Mesothelial cell of epicardium (in vitro differentiated cells): ENCODE measurements around the gene HARBI1. TPM values are rescaled to one million over a fixed set of nuclear protein-coding genes. Genes with fewer than 3 reads are reported as not detected.

Experiments
- DNase-seq, 2 experiments: peaks; one replicate each; pipeline ENCODE4 v3.0.0; 2021; ENCODE audit warnings: low spot score in 2 of 2; ENCODE audit not compliant: unreplicated experiment in 2 of 2
- H3K27ac Mint-ChIP-seq: 2 replicates; pipeline ENCODE4 v1.8.0; 2021; ENCODE audit warnings: mixed read lengths
- H3K27me3 Mint-ChIP-seq: 2 replicates; pipeline ENCODE4 v1.8.0; 2021; ENCODE audit warnings: low read depth, mixed read lengths
- H3K36me3 Mint-ChIP-seq: 2 replicates; pipeline ENCODE4 v1.8.0; 2021; ENCODE audit warnings: mixed read lengths
- H3K4me1 Mint-ChIP-seq: 2 replicates; pipeline ENCODE4 v1.8.0; 2021; ENCODE audit warnings: mixed read lengths
- H3K4me3 Mint-ChIP-seq: 2 replicates; pipeline ENCODE4 v1.8.0; 2021; ENCODE audit warnings: mild to moderate bottlenecking, moderate library complexity, mixed read lengths
- H3K9me3 Mint-ChIP-seq: 2 replicates; pipeline ENCODE4 v1.8.0; 2021; ENCODE audit warnings: mixed read lengths
- CTCF ChIP-seq: fragments of 200-600 bp; sonication (generic); IDR thresholded peaks from one replicate; pipeline ENCODE4 v1.5.0; 2021; ENCODE audit warnings: antibody characterized with exemption; ENCODE audit not compliant: unreplicated experiment
- total RNA-seq: library from RNA; stranded (reverse); gene quantifications from 3 replicates; pipeline ENCODE4 v1.2.1, GENCODE V29; 2021

HARBI1 gene
- total RNA-seq, 1 donor from 2014 or later: 6.3 TPM

- Mint-ChIP-seq H3K36me3 (no peaks in the 10 kb centered on the region), H3K27ac (no peak overlapping the region), H3K9me3 (no peaks in the 10 kb centered on the region), H3K27me3 (no peaks in the 10 kb centered on the region), H3K4me1 (no peaks in the 10 kb centered on the region), H3K4me3 (no peak overlapping the region)
- no peak for DNase-seq
- TF ChIP-seq CTCF: no peak
These were observed 7.6 kb downstream of the HARBI1 start for GRCh38 chr11:46609386-46609785.

- no peak overlapping the region for H3K27ac Mint-ChIP-seq
- no peak for TF ChIP-seq CTCF
These were observed 9.5 kb downstream of the HARBI1 start for GRCh38 chr11:46607516-46607915.

GRCh38 chr11:46604796-46605195, 12.2 kb downstream of the HARBI1 start:
- Mint-ChIP-seq H3K36me3 (no peaks in the 10 kb centered on the region), H3K4me3 (no peak overlapping the region), H3K27me3 (no peaks in the 10 kb centered on the region), H3K27ac (no peak overlapping the region), H3K4me1 (peaks cover 6% of the 10 kb centered on the region), H3K9me3 (no peaks in the 10 kb centered on the region)
- no peak for TF ChIP-seq CTCF
- no peak for DNase-seq

More at GRCh38 chr11:46607516-46607915, 9.5 kb downstream of the HARBI1 start:
- Mint-ChIP-seq H3K27me3 (no peaks in the 10 kb centered on the region), H3K4me3 (no peak overlapping the region), H3K9me3 (no peaks in the 10 kb centered on the region), H3K36me3 (no peaks in the 10 kb centered on the region), H3K4me1 (no peaks in the 10 kb centered on the region)
- no peak for DNase-seq

GRCh38 chr11:46603704-46604308, 13.2 kb downstream of the HARBI1 start:
- Mint-ChIP-seq H3K36me3 (no peaks in the 10 kb centered on the region), H3K27ac (no peak overlapping the region)

GRCh38 chr11:46601129-46601528, 15.9 kb downstream of the HARBI1 start:
- H3K9me3 Mint-ChIP-seq: no peaks in the 10 kb centered on the region
- DNase-seq: no peak
- H3K27me3 Mint-ChIP-seq: no peaks in the 10 kb centered on the region
- H3K4me3 Mint-ChIP-seq: no peak overlapping the region
- no peak for TF ChIP-seq CTCF
- H3K36me3 Mint-ChIP-seq: no peaks in the 10 kb centered on the region
- no peak overlapping the region for H3K27ac Mint-ChIP-seq
- peaks cover 6% of the 10 kb centered on the region for H3K4me1 Mint-ChIP-seq

More at GRCh38 chr11:46603704-46604308, 13.2 kb downstream of the HARBI1 start:
- no peak for TF ChIP-seq CTCF
- H3K9me3 Mint-ChIP-seq: no peaks in the 10 kb centered on the region
- no peak overlapping the region for H3K4me3 Mint-ChIP-seq
- H3K27me3 Mint-ChIP-seq: no peaks in the 10 kb centered on the region
- peaks cover 6% of the 10 kb centered on the region for H3K4me1 Mint-ChIP-seq
- DNase-seq: no peak
